Muscle of leg (tissue), 11 donors: ENCODE measurements around the gene ZSWIM5. TPM values are rescaled to one million over a fixed set of nuclear protein-coding genes. Genes with fewer than 3 reads are reported as not detected.

ENCODE experiments used
- DNase-seq: peaks from one replicate; pipeline ENCODE4 v3.0.0; 2013
- H3K27ac ChIP-seq: one replicate; pipeline ENCODE4 v1.5.1; 2013; ENCODE audit warnings: mild to moderate bottlenecking, low read length, control low read depth
- H3K27me3 ChIP-seq: one replicate; pipeline ENCODE4 v1.6.1; 2013; ENCODE audit warnings: low read length; ENCODE audit not compliant: control insufficient read depth, insufficient read depth
- H3K36me3 ChIP-seq: one replicate; pipeline ENCODE4 v1.6.1; 2013; ENCODE audit warnings: low read length; ENCODE audit not compliant: control insufficient read depth, insufficient read depth
- H3K4me1 ChIP-seq: one replicate; pipeline ENCODE4 v1.6.1; 2013; ENCODE audit warnings: low read length; ENCODE audit not compliant: control insufficient read depth, insufficient read depth
- H3K4me3 ChIP-seq: one replicate; pipeline ENCODE4 v1.5.1; 2013; ENCODE audit warnings: low read length, control low read depth
- H3K9me3 ChIP-seq: replicated peaks from 2 replicates; pipeline ENCODE4 v1.6.1; 2013; ENCODE audit warnings: low read depth, low read length; ENCODE audit not compliant: control insufficient read depth
- WGBS: methylation state at CpG from one replicate; pipeline ENCODE4 v1.1.5; 2013; ENCODE audit warnings: missing lambda C conversion rate; ENCODE audit not compliant: insufficient coverage; 5-methylcytosine and 5-hydroxymethylcytosine counted together
- polyA plus RNA-seq, 8 donors: library from polyadenylated mRNA; unstranded; fragments of 120-200 nt; gene quantifications; one replicate each; pipeline versions ENCODE4 v1.2.1 to v1.2.3, GENCODE V29; 2013; ENCODE audit warnings: inconsistent platforms in 1 of 8, low replicate concordance in 1 of 8; ENCODE audit not compliant: insufficient read length in 8 of 8, insufficient read depth in 1 of 8
- total RNA-seq: library from RNA; stranded (reverse); fragments of 120-200 nt; gene quantifications from one replicate; pipeline ENCODE4 v1.2.4, GENCODE V29; 2013

The ZSWIM5 gene
- total and polyA plus RNA-seq, 9 donors: 0.25 to 1.0 (median 0.47) TPM

DNA sequence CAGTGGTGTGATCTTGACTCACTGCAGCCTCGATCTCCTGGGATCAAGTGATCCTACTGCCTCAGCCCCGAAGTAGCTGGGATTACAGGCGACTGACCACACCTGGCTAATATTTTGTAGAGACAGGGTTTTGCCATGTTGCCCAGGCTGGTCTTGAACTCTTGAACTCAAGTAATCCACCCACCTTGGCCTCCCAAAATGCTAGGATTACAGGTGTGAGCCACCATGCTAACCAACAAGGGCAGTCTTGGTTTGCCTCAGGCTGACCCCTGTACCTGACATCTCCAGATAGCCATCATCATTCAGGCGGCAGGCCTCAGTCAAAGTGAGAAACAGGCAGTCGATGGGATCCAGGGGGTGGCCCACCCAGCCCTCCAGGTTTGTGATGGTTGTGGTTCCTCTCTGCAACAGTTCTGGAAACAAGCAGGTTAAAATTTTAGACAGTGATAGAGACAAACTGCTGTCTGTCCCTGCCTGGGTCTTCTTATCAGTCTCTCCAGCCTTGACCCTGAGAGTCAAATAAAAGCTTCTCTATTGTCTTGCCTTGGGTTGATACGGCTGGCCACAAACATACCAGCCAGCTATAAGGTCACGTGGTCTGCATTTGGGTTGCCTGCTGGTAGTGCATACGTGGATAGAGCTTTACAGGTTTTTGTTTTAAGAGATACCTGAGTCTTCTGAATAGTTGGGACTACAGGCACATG is 167.6 kb downstream of the ZSWIM5 start:
- WGBS: 92% methylated on average over 2 of the region's 8 CpGs
- H3K36me3 ChIP-seq: no peaks in the 10 kb centered on the region
- H3K27ac ChIP-seq: no peak overlapping the region
- no peak for DNase-seq
- no peaks in the 10 kb centered on the region for H3K9me3 ChIP-seq
- H3K27me3 ChIP-seq: no peaks in the 10 kb centered on the region
- H3K4me1 ChIP-seq: no peaks in the 10 kb centered on the region
- no peak overlapping the region for H3K4me3 ChIP-seq

DNA sequence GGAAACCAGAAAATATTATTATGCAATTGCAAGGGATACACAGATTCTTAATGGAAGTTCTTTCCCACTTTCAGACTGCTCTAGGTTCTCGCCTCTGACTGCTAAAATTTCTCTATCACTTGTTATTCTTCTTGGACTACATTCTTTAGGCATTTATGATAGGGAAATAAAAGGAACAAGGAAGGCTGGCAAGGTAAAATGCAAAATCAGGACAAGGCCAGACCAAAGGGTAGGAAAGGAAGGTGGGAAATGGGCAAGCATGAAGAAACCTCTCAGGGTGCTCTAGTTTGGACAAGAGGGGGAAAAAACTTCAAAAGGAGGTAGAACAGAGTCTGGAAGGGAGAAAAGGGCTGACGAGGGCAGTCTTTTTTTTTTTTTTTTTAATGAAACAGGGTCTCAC is 168.2 kb downstream of the ZSWIM5 start:
- no peaks in the 10 kb centered on the region for H3K36me3 ChIP-seq
- no CpG with 5 or more reads among the region's 2 CpGs for WGBS
- no peaks in the 10 kb centered on the region for H3K9me3 ChIP-seq
- H3K4me1 ChIP-seq: no peaks in the 10 kb centered on the region
- H3K4me3 ChIP-seq: no peak overlapping the region
- H3K27ac ChIP-seq: no peak overlapping the region
- no peaks in the 10 kb centered on the region for H3K27me3 ChIP-seq
- no peak for DNase-seq

DNA sequence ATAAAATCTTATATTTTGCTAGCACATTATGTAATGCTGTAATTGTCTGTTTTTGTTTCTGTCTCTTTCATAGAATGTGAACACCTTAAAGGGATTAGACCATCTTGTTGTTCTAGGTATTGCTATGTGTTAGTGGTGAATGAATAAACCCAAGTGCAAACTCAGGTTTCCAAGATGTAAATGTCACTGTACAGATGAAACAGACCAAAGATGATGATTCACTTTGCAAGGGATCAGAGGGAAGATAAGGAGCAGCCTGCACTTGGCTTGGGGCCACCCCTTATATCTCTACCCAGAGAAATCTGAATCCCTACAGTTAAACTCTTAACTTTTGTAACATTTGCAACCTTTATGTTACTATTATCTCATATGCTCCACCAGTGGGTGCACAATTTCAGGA is 168.9 kb downstream of the ZSWIM5 start:
- Histone ChIP-seq H3K27me3 (no peaks in the 10 kb centered on the region), H3K4me3 (no peak overlapping the region), H3K27ac (no peak overlapping the region), H3K36me3 (no peaks in the 10 kb centered on the region), H3K9me3 (no peaks in the 10 kb centered on the region), H3K4me1 (no peaks in the 10 kb centered on the region)
- no peak for DNase-seq

DNA sequence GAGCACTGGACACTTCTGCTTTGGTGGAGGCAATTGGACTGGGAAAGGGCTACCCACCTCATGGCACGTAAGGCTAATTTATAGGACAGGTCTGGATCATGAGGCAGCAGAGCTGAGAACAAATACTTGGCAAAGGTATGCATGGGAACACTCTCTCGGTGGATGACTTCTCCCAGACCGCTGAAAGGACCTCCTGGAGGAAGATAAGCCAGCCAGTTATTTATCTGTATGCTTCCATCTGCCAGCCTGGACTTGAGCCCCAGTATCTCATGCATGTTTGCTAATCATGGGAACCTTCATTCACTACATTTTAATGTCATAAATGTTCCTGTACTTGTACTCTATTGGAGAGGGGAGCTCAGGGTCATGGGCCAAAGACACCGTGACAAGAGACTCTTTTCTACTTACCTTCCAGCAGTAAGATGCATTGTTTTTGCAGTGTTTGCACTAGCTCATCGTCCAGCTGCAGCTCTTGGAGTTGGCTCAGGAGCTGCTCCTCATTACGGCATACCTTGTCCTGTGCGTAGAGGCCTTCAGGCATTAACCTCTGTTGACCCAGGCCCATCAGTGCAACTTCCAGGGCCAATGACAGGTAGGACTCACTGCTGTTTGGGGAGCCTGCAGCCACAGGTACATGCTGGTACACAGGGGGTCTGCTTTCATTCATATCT is 170.6 kb downstream of the ZSWIM5 start:
- no peak for DNase-seq
- Histone ChIP-seq H3K4me1 (no peaks in the 10 kb centered on the region), H3K27me3 (no peaks in the 10 kb centered on the region), H3K27ac (no peak overlapping the region), H3K36me3 (no peaks in the 10 kb centered on the region), H3K9me3 (no peaks in the 10 kb centered on the region), H3K4me3 (no peak overlapping the region)
- WGBS: 67% methylated on average over 6 of the region's 7 CpGs

DNA sequence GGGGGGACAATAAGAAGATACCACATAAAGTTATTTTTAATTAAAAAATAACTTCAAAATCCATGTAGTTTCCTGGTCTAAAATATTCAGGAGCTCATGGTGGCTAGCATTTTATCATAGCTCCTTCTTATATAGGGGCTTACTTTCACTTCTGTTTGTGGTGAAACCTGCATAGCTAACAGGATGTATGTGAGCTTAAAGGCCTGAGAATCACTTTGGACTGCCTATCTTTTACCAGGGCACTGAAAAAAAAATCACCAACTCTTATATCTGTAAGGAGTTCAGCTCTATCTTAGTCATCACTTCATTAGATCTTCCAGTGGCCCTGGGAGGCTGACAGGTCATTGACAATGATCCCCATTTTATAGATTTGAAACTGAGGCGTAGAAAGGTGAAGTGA is 173.0 kb downstream of the ZSWIM5 start:
- no peaks in the 10 kb centered on the region for H3K9me3 ChIP-seq
- no peaks in the 10 kb centered on the region for H3K27me3 ChIP-seq
- WGBS: no CpG with 5 or more reads among the region's 1 CpG
- H3K4me3 ChIP-seq: no peak overlapping the region
- H3K36me3 ChIP-seq: no peaks in the 10 kb centered on the region
- no peak overlapping the region for H3K27ac ChIP-seq
- H3K4me1 ChIP-seq: no peaks in the 10 kb centered on the region
- no peak for DNase-seq

DNA sequence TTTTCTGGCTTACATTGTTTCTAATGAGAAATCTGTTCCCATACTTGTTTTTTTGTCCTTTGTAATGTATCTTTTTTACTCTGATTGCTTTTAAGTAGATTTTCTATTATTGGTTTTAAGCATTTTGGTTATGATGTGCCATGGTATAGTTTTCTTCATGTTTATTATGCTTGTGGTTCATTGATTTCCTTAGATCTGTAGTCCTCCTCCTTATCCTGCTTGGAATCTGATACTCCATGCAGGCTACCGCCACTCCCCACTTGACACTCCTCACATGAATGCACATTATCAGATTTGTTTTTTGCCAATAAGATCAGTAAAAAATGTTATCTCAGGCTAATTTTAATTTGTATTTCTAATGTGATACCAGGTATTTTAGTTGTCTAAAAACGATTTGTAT is 173.6 kb downstream of the ZSWIM5 start:
- Histone ChIP-seq H3K4me3 (no peak overlapping the region), H3K9me3 (no peaks in the 10 kb centered on the region), H3K27me3 (no peaks in the 10 kb centered on the region), H3K27ac (no peak overlapping the region), H3K36me3 (no peaks in the 10 kb centered on the region), H3K4me1 (no peaks in the 10 kb centered on the region)
- WGBS: no CpG with 5 or more reads among the region's 2 CpGs
- DNase-seq: no peak

DNA sequence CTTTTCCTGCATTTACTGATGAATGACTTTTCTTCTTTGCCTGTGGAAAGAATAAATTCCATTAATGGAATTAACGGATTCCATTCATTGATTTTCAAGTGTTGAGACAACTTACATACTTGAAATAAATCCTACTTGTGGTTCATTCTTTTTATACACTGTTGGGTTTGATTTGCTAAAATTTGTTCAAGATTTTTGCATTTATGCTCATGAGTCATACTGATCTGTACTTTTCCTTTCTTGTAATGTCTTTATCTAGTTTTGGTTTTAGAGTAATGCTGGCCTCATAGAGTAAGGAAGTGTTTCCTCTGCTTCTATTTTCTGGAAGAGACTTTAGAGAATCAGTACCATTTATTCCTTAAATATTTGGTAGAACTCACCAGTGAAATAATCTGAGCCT is 180.0 kb downstream of the ZSWIM5 start:
- H3K27ac ChIP-seq: no peak overlapping the region
- H3K4me3 ChIP-seq: no peak overlapping the region
- no peaks in the 10 kb centered on the region for H3K27me3 ChIP-seq
- WGBS: no CpG with 5 or more reads among the region's 1 CpG
- no peaks in the 10 kb centered on the region for H3K36me3 ChIP-seq
- DNase-seq: no peak
- peaks cover 2% of the 10 kb centered on the region for H3K9me3 ChIP-seq
- no peaks in the 10 kb centered on the region for H3K4me1 ChIP-seq

DNA sequence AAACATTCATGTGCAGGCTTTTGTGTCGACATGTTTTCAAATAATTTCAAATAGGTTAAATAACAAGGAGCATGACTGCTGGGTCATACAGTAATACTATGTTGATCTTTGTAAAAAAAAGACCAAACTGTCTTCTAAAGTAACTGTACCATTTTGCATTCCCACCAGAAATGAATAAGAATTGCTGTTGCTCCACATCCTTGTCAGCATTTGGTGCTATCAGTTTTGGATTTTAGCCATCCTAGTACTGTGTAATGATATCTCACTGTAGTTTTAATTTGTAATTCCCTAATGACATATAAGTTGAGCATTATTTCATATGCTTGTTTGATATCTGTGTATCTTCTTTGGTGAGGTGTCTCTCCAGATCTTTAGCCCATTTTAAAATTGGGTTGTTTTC is 182.7 kb downstream of the ZSWIM5 start:
- no CpG with 5 or more reads among the region's 1 CpG for WGBS

DNA sequence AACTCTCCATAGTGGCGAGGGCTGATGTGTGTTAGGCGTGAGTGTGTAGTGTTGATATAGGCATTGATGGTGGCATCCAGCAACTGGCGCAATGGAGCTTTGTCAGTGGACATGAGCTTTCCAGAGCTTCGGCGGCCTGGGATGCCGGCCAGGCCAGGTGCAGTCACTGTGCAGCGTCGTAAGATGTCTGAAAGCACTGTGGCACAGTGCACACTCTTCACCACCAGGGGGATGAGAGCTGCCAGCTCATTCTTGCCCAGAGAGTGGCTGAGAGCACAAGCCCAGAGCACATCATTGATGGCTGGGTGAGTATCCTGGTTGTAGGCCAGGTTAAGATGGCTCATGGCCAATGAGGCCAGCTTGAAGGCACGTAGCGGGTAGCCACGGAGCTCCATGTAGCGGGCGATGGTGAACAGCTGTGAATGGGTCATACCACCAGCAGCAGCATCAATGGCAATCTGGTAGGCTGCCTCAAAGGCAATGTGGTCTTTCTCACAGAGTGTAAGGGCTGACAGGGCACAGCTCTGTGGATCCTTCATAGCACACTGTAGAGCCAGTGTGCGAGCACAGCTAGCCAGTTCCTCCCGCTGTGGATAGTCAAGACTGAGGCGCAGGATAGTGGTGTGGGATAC is 187.7 kb downstream of the ZSWIM5 start:
- 66% methylated on average over 16 of the region's 16 CpGs for WGBS
- Histone ChIP-seq H3K9me3 (peaks cover 2% of the 10 kb centered on the region), H3K27me3 (no peaks in the 10 kb centered on the region), H3K4me3 (no peak overlapping the region), H3K36me3 (peaks cover 21% of the 10 kb centered on the region), H3K27ac (no peak overlapping the region), H3K4me1 (peaks cover 7% of the 10 kb centered on the region)
- no peak for DNase-seq

More for the DNA sequence above, 182.7 kb downstream of the ZSWIM5 start:
- no peaks in the 10 kb centered on the region for H3K27me3 ChIP-seq
- H3K4me3 ChIP-seq: no peak overlapping the region
- H3K9me3 ChIP-seq: peaks cover 2% of the 10 kb centered on the region
- no peak overlapping the region for H3K27ac ChIP-seq
- H3K36me3 ChIP-seq: no peaks in the 10 kb centered on the region
- no peak for DNase-seq
- no peaks in the 10 kb centered on the region for H3K4me1 ChIP-seq

DNA sequence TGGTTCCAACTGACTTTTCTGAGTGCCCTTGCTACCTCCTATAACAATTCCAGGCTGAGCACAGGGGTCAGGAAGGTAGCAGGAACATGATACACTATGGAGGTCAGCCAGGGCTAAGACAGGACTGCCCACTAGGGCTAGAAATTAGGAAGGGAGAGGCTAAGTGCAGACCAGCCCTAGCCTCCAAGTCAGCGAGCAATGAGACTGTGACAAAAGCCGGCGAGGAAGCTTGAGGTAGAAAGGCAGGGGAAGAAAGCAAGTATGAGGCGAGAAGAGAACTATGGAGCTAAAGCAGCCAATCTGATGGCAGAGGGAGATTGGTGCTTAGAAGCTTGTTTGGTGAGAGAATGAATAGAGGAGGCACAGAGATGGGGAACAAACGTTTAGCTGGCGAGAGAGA is 189.6 kb downstream of the ZSWIM5 start:
- H3K4me3 ChIP-seq: no peak overlapping the region
- no peak for DNase-seq
- peaks cover 24% of the 10 kb centered on the region for H3K4me1 ChIP-seq
- H3K36me3 ChIP-seq: peaks cover 26% of the 10 kb centered on the region
- H3K9me3 ChIP-seq: no peaks in the 10 kb centered on the region
- no peaks in the 10 kb centered on the region for H3K27me3 ChIP-seq
- no peak overlapping the region for H3K27ac ChIP-seq
- 83% methylated on average over 4 of the region's 6 CpGs for WGBS
